ENCODE measurements around the gene TOP3B.

- TF ChIP-seq CTCF (conservative IDR thresholded peaks at IDR 0.05 in 1 of 2, IDR thresholded peaks at IDR 0.05 in 1 of 2; ENCODE audit: low read depth in 1 of 2, low read length in 2 of 2): no peak
- TF ChIP-seq EZH2 (IDR thresholded peaks at IDR 0.05; ENCODE audit: low read length, missing control alignments): no peak
These were observed 4.8 kb downstream of the TOP3B start for GRCh38 chr22:21977814-21978213.

All from fibroblast of lung (primary cell).